Ishikawa (cell line): ENCODE data around the gene BPIFB4.

Experiments used
- CEBPB ChIP-seq: IDR thresholded peaks from 2 replicates; pipeline ENCODE4 v1.6.1; 2012
- CREB1 ChIP-seq: IDR thresholded peaks from 2 replicates; pipeline ENCODE4 v1.6.1; 2012; ENCODE audit warnings: low read depth
- EGR1 ChIP-seq: IDR thresholded peaks from 2 replicates; pipeline ENCODE4 v1.6.1; 2012
- EP300 ChIP-seq: IDR thresholded peaks from 2 replicates; pipeline ENCODE4 v1.6.1; 2012; ENCODE audit warnings: borderline replicate concordance
- FOXM1 ChIP-seq: IDR thresholded peaks from 2 replicates; pipeline ENCODE4 v1.6.1; 2012; ENCODE audit warnings: low read depth, borderline replicate concordance
- NFIC ChIP-seq: IDR thresholded peaks from 2 replicates; pipeline ENCODE4 v1.6.1; 2012
- TAF1 ChIP-seq: IDR thresholded peaks from 2 replicates; pipeline ENCODE4 v1.6.1; 2012; ENCODE audit warnings: low read depth, mild to moderate bottlenecking
- TEAD4 ChIP-seq: IDR thresholded peaks from 2 replicates; pipeline ENCODE4 v1.6.1; 2012
- YY1 ChIP-seq: IDR thresholded peaks from 2 replicates; pipeline ENCODE4 v1.6.1; 2012; ENCODE audit warnings: low read depth
- ZBTB7A ChIP-seq: IDR thresholded peaks from 2 replicates; pipeline ENCODE4 v1.6.1; 2012; ENCODE audit warnings: low read depth
- TF ChIP-seq, protein P1 (sequence below): IDR thresholded peaks from 2 replicates; pipeline ENCODE4 v1.6.1; 2012; ENCODE audit warnings: low read depth, mild to moderate bottlenecking
- TF ChIP-seq, protein P2 (sequence below): IDR thresholded peaks from 2 replicates; pipeline ENCODE4 v1.6.1; 2012

DNA sequence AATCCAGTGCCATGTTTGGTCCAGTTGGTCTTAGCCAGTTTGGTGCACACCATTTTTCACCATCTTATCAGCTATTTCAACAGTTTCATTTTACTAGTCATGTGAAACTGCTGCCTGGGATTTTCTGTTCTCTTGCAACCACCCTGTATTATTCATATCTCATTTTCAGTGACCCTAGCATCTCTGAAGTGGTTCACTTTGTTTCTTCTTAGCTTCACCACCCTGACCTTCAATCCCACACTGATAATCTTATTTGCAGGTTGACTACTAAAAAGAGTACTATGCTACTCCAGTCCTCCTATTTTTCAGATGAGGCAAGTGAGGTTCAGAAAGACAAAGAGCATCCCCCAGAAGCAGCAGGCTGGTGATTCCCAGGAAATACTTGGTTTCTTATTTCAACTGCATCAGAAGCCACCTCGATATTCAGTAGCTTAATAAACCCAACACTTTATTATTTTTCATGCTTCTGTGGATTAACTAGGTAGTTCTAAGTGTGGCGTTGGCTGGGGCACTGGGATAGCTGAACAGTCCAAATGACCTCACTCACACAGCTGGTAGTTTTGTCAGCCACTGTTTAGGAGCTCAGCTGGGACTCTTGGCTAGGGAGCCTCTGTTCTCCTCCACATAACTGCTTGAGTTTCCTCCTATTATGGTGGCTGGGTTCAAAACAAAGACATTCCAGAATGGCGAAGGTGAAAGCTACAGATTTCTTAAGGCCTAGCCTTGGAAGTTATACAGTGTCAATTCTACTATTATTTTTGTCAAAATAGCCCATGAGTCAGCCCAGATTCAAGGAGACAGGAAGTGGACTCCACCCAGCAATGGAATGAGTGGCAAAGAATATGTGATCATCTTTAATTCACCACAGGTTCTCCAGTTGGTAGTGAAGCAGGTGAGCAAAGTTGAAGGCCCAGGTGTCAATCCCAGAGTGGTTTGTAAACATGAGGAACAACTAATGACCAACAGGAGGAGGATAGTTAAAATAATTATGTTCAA lies 40.6 kb downstream of the BPIFB4 start:
- no peak for TF ChIP-seq TAF1
- no peak for TF ChIP-seq EP300
- no peak for TF ChIP-seq CEBPB
- TF ChIP-seq, protein P1, sequence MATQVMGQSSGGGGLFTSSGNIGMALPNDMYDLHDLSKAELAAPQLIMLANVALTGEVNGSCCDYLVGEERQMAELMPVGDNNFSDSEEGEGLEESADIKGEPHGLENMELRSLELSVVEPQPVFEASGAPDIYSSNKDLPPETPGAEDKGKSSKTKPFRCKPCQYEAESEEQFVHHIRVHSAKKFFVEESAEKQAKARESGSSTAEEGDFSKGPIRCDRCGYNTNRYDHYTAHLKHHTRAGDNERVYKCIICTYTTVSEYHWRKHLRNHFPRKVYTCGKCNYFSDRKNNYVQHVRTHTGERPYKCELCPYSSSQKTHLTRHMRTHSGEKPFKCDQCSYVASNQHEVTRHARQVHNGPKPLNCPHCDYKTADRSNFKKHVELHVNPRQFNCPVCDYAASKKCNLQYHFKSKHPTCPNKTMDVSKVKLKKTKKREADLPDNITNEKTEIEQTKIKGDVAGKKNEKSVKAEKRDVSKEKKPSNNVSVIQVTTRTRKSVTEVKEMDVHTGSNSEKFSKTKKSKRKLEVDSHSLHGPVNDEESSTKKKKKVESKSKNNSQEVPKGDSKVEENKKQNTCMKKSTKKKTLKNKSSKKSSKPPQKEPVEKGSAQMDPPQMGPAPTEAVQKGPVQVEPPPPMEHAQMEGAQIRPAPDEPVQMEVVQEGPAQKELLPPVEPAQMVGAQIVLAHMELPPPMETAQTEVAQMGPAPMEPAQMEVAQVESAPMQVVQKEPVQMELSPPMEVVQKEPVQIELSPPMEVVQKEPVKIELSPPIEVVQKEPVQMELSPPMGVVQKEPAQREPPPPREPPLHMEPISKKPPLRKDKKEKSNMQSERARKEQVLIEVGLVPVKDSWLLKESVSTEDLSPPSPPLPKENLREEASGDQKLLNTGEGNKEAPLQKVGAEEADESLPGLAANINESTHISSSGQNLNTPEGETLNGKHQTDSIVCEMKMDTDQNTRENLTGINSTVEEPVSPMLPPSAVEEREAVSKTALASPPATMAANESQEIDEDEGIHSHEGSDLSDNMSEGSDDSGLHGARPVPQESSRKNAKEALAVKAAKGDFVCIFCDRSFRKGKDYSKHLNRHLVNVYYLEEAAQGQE: no peak
- TF ChIP-seq, protein P2, sequence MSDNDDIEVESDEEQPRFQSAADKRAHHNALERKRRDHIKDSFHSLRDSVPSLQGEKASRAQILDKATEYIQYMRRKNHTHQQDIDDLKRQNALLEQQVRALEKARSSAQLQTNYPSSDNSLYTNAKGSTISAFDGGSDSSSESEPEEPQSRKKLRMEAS: no peak
- no peak for TF ChIP-seq EGR1
- TF ChIP-seq CREB1: no peak
- TF ChIP-seq TEAD4: no peak
- TF ChIP-seq FOXM1: no peak
- TF ChIP-seq ZBTB7A: no peak
- no peak for TF ChIP-seq YY1
- no peak for TF ChIP-seq NFIC
